Choroid plexus epithelial cell (primary cell): ENCODE results near the gene BAZ2B.
A peak's percentile ranks its signal among the peaks of the same experiment; 100 is the strongest.

ENCODE experiments used
- DNase-seq: peaks from one replicate; pipeline ENCODE4 v3.0.0-alpha.2; 2010; ENCODE audit warnings: low read depth
- H3K4me3 ChIP-seq: 2 replicates; pipeline ENCODE4 v1.5.1; 2011; ENCODE audit warnings: low read depth, mild to moderate bottlenecking, control low read depth, low read length, moderate library complexity
- CTCF ChIP-seq: conservative IDR thresholded peaks from 2 replicates; pipeline ENCODE4 v1.5.1; 2011; ENCODE audit warnings: low read depth, mild to moderate bottlenecking, control low read depth, inconsistent platforms, low read length, moderate library complexity

Gene BAZ2B

GRCh38 chr2:159516241-159516758, 100.0 kb downstream of the BAZ2B start:
- peak; percentile 55 for DNase-seq
- H3K4me3 ChIP-seq, result peak overlapping the region; percentile 57
- TF ChIP-seq CTCF, result no peak

- H3K4me3 ChIP-seq, result peak overlapping the region; percentile 28
- DNase-seq, result peak; percentile 19
- TF ChIP-seq CTCF, result no peak
Measured at GRCh38 chr2:159515441-159515840, 100.9 kb downstream of the BAZ2B start.

- H3K4me3 ChIP-seq, result no peak overlapping the region
- no peak for TF ChIP-seq CTCF
- no peak for DNase-seq
Measured at GRCh38 chr2:159513745-159514144, 102.6 kb downstream of the BAZ2B start.

- no peak overlapping the region for H3K4me3 ChIP-seq
- TF ChIP-seq CTCF, result no peak
- no peak for DNase-seq
Measured at GRCh38 chr2:159508140-159508539, 108.2 kb downstream of the BAZ2B start.

- TF ChIP-seq CTCF, result no peak
- no peak overlapping the region for H3K4me3 ChIP-seq
- DNase-seq, result peak; percentile 22
Measured at GRCh38 chr2:159506764-159507440, 109.4 kb downstream of the BAZ2B start.

- no peak for TF ChIP-seq CTCF
- H3K4me3 ChIP-seq, result no peak overlapping the region
- no peak for DNase-seq
Measured at GRCh38 chr2:159506202-159506601, 110.1 kb downstream of the BAZ2B start.

- no peak overlapping the region for H3K4me3 ChIP-seq
- TF ChIP-seq CTCF, result no peak
- no peak for DNase-seq
Measured at GRCh38 chr2:159505196-159505595, 111.2 kb downstream of the BAZ2B start.
